Liver (tissue), 9 donors: Measurements from ENCODE around the gene COCH. TPM values are rescaled to one million over a fixed set of nuclear protein-coding genes. Genes with fewer than 3 reads are reported as not detected.

ENCODE experiments used
- DNase-seq: peaks from one replicate; pipeline ENCODE4 v3.0.0-alpha.2; 2017; ENCODE audit warnings: low spot score
- H3K27ac ChIP-seq, 2 donors: one replicate each; pipeline ENCODE4 v1.7.0; 2013; ENCODE audit warnings: inconsistent platforms in 2 of 2, low read length in 2 of 2, control low read depth in 1 of 2, low read depth in 1 of 2, mild to moderate bottlenecking in 1 of 2
- H3K27me3 ChIP-seq, 4 donors: one replicate each; pipeline versions ENCODE4 v1.6.1 to v1.7.0; 2013; ENCODE audit warnings: low read length in 3 of 4, inconsistent platforms in 1 of 4, mild to moderate bottlenecking in 1 of 4, moderate library complexity in 1 of 4; ENCODE audit not compliant: control insufficient read depth in 4 of 4, insufficient read depth in 4 of 4
- H3K36me3 ChIP-seq, 4 donors: one replicate each; pipeline versions ENCODE4 v1.6.1 to v1.7.0; 2013; ENCODE audit warnings: low read length in 3 of 4, mild to moderate bottlenecking in 3 of 4, low read depth in 1 of 4, moderate library complexity in 1 of 4; ENCODE audit not compliant: control insufficient read depth in 4 of 4, insufficient read depth in 3 of 4
- H3K4me1 ChIP-seq, 4 donors: one replicate each; pipeline versions ENCODE4 v1.6.1 to v1.7.0; 2013; ENCODE audit warnings: low read length in 3 of 4, mild to moderate bottlenecking in 3 of 4, moderate library complexity in 1 of 4; ENCODE audit not compliant: control insufficient read depth in 4 of 4, insufficient read depth in 4 of 4
- H3K4me3 ChIP-seq, 3 donors: one replicate each; pipeline versions ENCODE4 v1.6.1 to v1.7.0; 2013; ENCODE audit warnings: low read length in 3 of 3, control low read depth in 1 of 3, low read depth in 1 of 3, mild to moderate bottlenecking in 1 of 3
- H3K9ac ChIP-seq, 2 donors: one replicate each; pipeline ENCODE4 v1.7.0; 2013; ENCODE audit warnings: low read length in 2 of 2, mild to moderate bottlenecking in 2 of 2, moderate library complexity in 2 of 2, control low read depth in 1 of 2, low read depth in 1 of 2
- H3K9me3 ChIP-seq, 4 donors: one replicate each; pipeline versions ENCODE4 v1.6.1 to v1.7.0; 2013; ENCODE audit warnings: low read length in 3 of 4; ENCODE audit not compliant: control insufficient read depth in 4 of 4
- ATF3 ChIP-seq: IDR thresholded peaks from 2 replicates; pipeline ENCODE4 v1.6.1; 2016; ENCODE audit warnings: antibody characterized with exemption
- CTCF ChIP-seq: fragments of 150-350 bp; IDR thresholded peaks from 2 replicates; pipeline ENCODE4 v1.5.1; 2017; ENCODE audit warnings: improper control_type of control experiment, low read depth, low read length; ENCODE audit not compliant: missing input control
- EGR1 ChIP-seq, 2 donors: IDR thresholded peaks; 2 replicates each; pipeline ENCODE4 v1.6.1; 2016 to 2018; ENCODE audit warnings: antibody characterized with exemption in 2 of 2, low read depth in 2 of 2
- FOXA1 ChIP-seq: IDR thresholded peaks from 2 replicates; pipeline ENCODE4 v1.6.1; 2016; ENCODE audit warnings: antibody characterized with exemption
- FOXA2 ChIP-seq: IDR thresholded peaks from 2 replicates; pipeline ENCODE4 v1.6.1; 2016; ENCODE audit warnings: antibody characterized with exemption
- GABPA ChIP-seq, 2 donors: IDR thresholded peaks in 1 of 2; conservative IDR thresholded peaks in 1 of 2; 2 replicates each; pipeline ENCODE4 v1.6.1; 2016; ENCODE audit warnings: antibody characterized with exemption in 2 of 2, mild to moderate bottlenecking in 1 of 2, moderate library complexity in 1 of 2
- HNF4A ChIP-seq, 2 donors: conservative IDR thresholded peaks; 2 replicates each; pipeline ENCODE4 v1.6.1; 2016; ENCODE audit warnings: antibody characterized with exemption in 2 of 2, mild to moderate bottlenecking in 2 of 2
- HNF4G ChIP-seq: IDR thresholded peaks from 2 replicates; pipeline ENCODE4 v1.6.1; 2016; ENCODE audit warnings: antibody characterized with exemption
- JUND ChIP-seq, 2 donors: IDR thresholded peaks; 2 replicates each; pipeline ENCODE4 v1.6.1; 2016; ENCODE audit warnings: antibody characterized with exemption in 2 of 2
- NR2F2 ChIP-seq: IDR thresholded peaks from 2 replicates; pipeline ENCODE4 v1.6.1; 2016; ENCODE audit warnings: antibody characterized with exemption
- RAD21 ChIP-seq, 2 donors: IDR thresholded peaks; 2 replicates each; pipeline ENCODE4 v1.6.1; 2016; ENCODE audit warnings: antibody characterized with exemption in 2 of 2, mild to moderate bottlenecking in 2 of 2
- RXRA ChIP-seq, 2 donors: IDR thresholded peaks; 2 replicates each; pipeline ENCODE4 v1.6.1; 2017 to 2018; ENCODE audit warnings: antibody characterized with exemption in 2 of 2, mild to moderate bottlenecking in 1 of 2
- SP1 ChIP-seq: IDR thresholded peaks from 2 replicates; pipeline ENCODE4 v1.6.1; 2018; ENCODE audit warnings: antibody characterized with exemption, mild to moderate bottlenecking
- TAF1 ChIP-seq: conservative IDR thresholded peaks from 2 replicates; pipeline ENCODE4 v1.6.1; 2016; ENCODE audit warnings: antibody characterized with exemption, mild to moderate bottlenecking
- YY1 ChIP-seq: IDR thresholded peaks from 2 replicates; pipeline ENCODE4 v1.6.1; 2016; ENCODE audit warnings: antibody characterized with exemption, mild to moderate bottlenecking
- WGBS: extraction: QIAGEN DNeasy Blood & Tissue Kit; methylation state at CpG from one replicate; pipeline ENCODE4 v1.1.7; 2013; 5-methylcytosine and 5-hydroxymethylcytosine counted together
- polyA plus RNA-seq, 2 donors: library from polyadenylated mRNA; stranded (reverse) in 1 of 2; unstranded in 1 of 2; fragments of 200-250 nt in 1 of 2; fragments of >200 nt in 1 of 2; fragmentation: Nextera tagmentation in 1 of 2; extraction: Ambion mirVana in 1 of 2; gene quantifications; one replicate each; pipeline versions ENCODE4 v1.2.1 to v1.2.3, GENCODE V29; 2013 to 2015
- total RNA-seq, 2 donors: library from RNA; depleted of rRNA; stranded (reverse); fragments of >200 nt; gene quantifications; one replicate each; pipeline ENCODE4 v1.2.3, GENCODE V29; 2014
- TF ChIP-seq, protein P1 (sequence below): IDR thresholded peaks from 2 replicates; pipeline ENCODE4 v1.6.1; 2016; ENCODE audit warnings: antibody characterized with exemption, mild to moderate bottlenecking
- TF ChIP-seq, protein P2 (sequence below): IDR thresholded peaks from 2 replicates; pipeline ENCODE4 v1.6.1; 2016; ENCODE audit warnings: antibody characterized with exemption
- donor health status: healthy.
- donor health status: healthy.
- donor health status: healthy.
- donor health status: healthy.
- donor health status: healthy.

COCH gene
- total and polyA plus RNA-seq, 4 donors: 0.33 to 2.5 (median 0.49) TPM

DNA sequence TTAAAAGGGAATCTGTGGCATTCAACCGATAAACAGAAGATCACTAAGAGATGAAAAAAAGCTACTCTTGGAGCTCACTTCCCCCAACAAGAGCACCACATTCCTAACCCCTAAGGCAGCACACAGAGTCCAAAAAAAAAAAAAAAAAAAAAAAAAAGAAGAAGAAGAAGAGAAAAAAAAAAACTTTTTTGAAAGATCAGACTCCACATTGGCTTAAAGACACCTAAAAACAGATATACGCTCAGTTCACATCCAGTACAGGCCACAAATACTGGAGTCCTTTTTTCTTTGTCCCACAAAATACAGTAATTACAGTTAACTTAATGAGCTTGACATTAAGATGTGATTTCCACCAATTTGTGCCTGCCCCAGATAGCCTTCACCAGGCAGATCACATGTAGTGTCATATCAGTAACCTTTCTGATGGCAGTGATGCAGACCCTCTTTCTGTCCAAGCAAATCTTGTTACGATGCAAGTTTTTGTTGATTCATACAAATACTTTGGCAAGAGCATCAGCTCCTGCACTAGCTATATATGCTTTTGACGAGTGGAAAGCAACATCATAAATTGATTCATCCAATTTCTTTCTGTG, 20.7 kb downstream of the COCH start:
- Histone ChIP-seq H3K9ac (no peak overlapping the region), H3K9me3 (no peaks in the 10 kb centered on the region), H3K27ac (no peak overlapping the region), H3K4me3 (no peak overlapping the region), H3K27me3 (no peaks in the 10 kb centered on the region), H3K36me3 (peaks cover 0 to 30% (median 19%) of the 10 kb centered on the region in 4 donors), H3K4me1 (no peaks in the 10 kb centered on the region)
- TF ChIP-seq SP1 (no peak), EGR1 (IDR thresholded peaks at IDR 0.05; ENCODE audit: low read depth in 2 of 2) (no peak), GABPA (IDR thresholded peaks at IDR 0.05 in 1 of 2, conservative IDR thresholded peaks at IDR 0.05 in 1 of 2) (no peak), HNF4G (no peak), CTCF (no peak), FOXA2 (no peak), YY1 (no peak), RAD21 (IDR thresholded peaks at IDR 0.05) (no peak), NR2F2 (no peak), RXRA (IDR thresholded peaks at IDR 0.05) (no peak), JUND (IDR thresholded peaks at IDR 0.05) (no peak), ATF3 (no peak)
- TF ChIP-seq, protein P1, sequence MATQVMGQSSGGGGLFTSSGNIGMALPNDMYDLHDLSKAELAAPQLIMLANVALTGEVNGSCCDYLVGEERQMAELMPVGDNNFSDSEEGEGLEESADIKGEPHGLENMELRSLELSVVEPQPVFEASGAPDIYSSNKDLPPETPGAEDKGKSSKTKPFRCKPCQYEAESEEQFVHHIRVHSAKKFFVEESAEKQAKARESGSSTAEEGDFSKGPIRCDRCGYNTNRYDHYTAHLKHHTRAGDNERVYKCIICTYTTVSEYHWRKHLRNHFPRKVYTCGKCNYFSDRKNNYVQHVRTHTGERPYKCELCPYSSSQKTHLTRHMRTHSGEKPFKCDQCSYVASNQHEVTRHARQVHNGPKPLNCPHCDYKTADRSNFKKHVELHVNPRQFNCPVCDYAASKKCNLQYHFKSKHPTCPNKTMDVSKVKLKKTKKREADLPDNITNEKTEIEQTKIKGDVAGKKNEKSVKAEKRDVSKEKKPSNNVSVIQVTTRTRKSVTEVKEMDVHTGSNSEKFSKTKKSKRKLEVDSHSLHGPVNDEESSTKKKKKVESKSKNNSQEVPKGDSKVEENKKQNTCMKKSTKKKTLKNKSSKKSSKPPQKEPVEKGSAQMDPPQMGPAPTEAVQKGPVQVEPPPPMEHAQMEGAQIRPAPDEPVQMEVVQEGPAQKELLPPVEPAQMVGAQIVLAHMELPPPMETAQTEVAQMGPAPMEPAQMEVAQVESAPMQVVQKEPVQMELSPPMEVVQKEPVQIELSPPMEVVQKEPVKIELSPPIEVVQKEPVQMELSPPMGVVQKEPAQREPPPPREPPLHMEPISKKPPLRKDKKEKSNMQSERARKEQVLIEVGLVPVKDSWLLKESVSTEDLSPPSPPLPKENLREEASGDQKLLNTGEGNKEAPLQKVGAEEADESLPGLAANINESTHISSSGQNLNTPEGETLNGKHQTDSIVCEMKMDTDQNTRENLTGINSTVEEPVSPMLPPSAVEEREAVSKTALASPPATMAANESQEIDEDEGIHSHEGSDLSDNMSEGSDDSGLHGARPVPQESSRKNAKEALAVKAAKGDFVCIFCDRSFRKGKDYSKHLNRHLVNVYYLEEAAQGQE: no peak
- 87% methylated on average over 4 of the region's 4 CpGs for WGBS
- no peak for DNase-seq

GRCh38 chr14:30896435-30896834, 22.1 kb downstream of the COCH start:
- H3K36me3 ChIP-seq: peaks cover 0 to 33% (median 22%) of the 10 kb centered on the region in 4 donors
- H3K27me3 ChIP-seq: no peaks in the 10 kb centered on the region
- TF ChIP-seq YY1: no peak
- no peak for TF ChIP-seq GABPA (IDR thresholded peaks at IDR 0.05 in 1 of 2, conservative IDR thresholded peaks at IDR 0.05 in 1 of 2)
- no peak for TF ChIP-seq FOXA1
- TF ChIP-seq ATF3: no peak
- no peak for TF ChIP-seq FOXA2
- TF ChIP-seq CTCF: no peak
- TF ChIP-seq, protein P1: no peak
- TF ChIP-seq RAD21 (IDR thresholded peaks at IDR 0.05): no peak
- TF ChIP-seq, protein P2, sequence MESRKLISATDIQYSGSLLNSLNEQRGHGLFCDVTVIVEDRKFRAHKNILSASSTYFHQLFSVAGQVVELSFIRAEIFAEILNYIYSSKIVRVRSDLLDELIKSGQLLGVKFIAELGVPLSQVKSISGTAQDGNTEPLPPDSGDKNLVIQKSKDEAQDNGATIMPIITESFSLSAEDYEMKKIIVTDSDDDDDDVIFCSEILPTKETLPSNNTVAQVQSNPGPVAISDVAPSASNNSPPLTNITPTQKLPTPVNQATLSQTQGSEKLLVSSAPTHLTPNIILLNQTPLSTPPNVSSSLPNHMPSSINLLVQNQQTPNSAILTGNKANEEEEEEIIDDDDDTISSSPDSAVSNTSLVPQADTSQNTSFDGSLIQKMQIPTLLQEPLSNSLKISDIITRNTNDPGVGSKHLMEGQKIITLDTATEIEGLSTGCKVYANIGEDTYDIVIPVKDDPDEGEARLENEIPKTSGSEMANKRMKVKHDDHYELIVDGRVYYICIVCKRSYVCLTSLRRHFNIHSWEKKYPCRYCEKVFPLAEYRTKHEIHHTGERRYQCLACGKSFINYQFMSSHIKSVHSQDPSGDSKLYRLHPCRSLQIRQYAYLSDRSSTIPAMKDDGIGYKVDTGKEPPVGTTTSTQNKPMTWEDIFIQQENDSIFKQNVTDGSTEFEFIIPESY: no peak
- TF ChIP-seq TAF1: no peak
- no peak for TF ChIP-seq EGR1 (IDR thresholded peaks at IDR 0.05; ENCODE audit: low read depth in 2 of 2)
- TF ChIP-seq HNF4A (conservative IDR thresholded peaks at IDR 0.05): no peak

More at GRCh38 chr14:30896435-30896834, 22.1 kb downstream of the COCH start:
- no peaks in the 10 kb centered on the region for H3K4me1 ChIP-seq
- no peak overlapping the region for H3K9ac ChIP-seq
- H3K4me3 ChIP-seq: no peak overlapping the region
- no peak overlapping the region for H3K27ac ChIP-seq
- no peak for DNase-seq
- H3K9me3 ChIP-seq: no peaks in the 10 kb centered on the region
